GM19372 (cell line): ENCODE measurements around the gene FCGR3B.
"Not testable (repeated sequence)": the region's sequence is repeated elsewhere in the genome, so short reads cannot be mapped to it uniquely, and the experiment has no call there.

Experiments used
- ATAC-seq: cut with Tn5 transposase; IDR thresholded peaks from one replicate; pipeline ENCODE4 v1.9.1; 2021; ENCODE audit warnings: mild to moderate bottlenecking, low read depth, moderate library complexity; ENCODE audit not compliant: unreplicated experiment

The FCGR3B gene

DNA sequence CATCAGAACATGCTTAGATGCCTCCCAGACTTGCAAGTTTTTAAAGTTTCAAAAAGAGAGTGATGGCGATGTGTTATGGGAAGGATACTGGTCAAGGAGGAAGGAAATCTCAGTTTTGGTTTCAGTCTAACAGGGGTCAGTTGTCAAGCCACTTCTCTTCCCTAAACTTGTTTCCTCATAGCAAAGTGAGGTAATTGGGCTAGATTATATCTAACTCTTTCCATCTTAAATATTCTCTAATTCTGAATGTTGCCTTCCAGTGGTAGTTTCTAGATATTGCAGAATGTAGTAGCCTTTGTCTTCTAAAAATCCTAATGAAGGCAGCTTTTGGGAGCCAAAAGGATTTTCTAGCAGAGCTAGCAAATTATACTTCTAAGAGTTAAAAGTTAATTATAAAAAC is 11.7 kb upstream of the FCGR3B start:
- not testable (repeated sequence) for ATAC-seq

DNA sequence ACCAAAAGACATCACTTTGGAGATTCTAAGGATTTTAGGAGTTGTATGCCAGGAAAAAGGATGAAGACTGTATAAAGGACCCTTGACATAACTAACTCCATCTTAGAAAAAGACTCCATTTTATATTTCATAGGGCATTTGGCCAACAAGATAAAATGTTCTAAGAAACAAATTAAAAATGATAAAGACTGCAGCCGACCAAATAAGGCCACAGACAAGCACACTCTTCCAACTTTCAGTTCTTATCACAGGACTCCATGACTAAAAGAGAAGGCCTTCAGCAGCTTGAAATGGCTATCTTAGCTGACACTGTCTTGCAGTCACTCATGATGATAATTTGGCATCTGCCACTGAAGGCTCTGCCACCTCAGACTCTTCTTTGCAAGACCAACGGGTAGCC is 8.2 kb upstream of the FCGR3B start:
- ATAC-seq: not testable (repeated sequence)

DNA sequence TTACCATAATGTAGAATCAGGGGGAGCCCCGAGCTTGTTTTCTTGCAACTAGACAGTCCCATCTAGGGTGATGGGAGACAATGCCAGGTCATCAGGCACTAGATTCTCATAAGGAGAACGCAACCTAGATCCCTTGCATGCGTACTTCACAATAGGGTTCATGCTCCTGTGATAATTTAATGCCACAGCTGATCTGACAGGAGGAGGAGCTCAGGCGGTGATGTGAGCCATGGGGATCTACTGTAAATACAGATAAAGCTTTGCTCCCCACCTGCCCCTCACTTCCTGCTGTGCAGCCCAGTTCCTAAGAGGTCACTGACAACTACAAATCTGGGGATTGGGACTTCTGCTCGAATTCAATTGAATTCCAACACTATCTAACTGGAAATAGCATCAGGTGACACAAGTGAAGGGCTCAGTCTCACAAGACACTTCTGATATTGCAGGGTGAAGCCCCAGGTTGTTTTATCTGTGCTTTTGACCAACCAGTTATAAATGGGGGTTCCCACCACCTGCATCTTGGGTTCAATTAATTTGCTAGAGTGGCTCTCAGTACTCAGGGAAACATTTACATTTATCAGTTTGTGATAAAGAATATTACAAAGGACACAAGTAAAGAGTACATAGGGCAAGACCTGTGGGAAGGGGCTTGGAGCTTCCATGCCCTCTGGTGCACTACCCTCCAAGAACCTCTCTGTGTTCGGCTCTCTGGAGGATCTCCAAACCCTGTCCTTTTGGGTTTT is 7.4 kb upstream of the FCGR3B start:
- not testable (repeated sequence) for ATAC-seq

DNA sequence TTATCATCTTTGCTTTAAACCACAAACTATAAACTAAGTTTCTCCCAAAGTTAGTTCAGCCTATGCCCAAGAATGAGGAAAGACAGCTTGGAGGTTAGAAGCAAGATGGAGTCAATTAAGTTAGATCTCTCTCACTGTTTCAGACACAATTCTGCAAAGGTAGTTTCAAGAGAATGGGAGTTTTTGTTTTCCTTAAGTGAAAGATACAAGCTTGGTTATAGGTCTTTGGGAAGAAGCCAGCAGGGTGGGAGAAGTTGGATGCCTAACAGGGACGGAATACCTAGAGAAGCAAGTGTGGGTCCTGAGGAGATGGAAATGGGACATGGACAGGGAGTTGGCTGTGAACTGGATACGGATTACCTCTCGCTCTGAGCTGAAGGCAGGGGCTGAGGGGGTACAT is 6.0 kb upstream of the FCGR3B start:
- not testable (repeated sequence) for ATAC-seq

DNA sequence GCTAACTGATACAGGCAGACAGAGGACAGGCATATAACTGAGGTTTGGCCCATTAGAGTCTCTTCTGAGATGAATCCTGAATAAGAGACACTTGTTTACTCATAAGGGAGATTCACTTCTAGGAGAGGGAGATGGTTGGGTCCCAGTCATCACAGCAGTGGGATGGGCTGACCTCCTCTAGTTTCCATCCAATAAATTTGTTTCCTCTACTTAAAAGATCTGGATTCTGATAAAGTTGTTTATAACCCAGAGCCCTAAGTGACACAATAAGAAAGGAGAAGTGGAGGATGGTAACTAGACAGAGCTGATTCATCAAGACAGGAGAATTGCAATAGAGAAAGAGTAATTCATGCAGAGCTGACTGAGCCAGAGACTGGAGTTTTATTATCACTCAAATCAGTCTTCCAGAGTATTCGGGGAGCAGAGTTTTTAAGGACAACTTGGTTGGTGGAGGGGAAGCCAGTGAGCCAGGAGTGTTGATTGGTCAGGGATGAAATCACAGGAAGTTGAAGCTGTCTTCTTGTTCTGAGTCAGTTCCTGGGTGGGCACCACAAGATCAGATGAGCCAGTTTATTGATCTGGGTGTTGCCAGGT is 5.3 kb upstream of the FCGR3B start:
- ATAC-seq: not testable (repeated sequence)

DNA sequence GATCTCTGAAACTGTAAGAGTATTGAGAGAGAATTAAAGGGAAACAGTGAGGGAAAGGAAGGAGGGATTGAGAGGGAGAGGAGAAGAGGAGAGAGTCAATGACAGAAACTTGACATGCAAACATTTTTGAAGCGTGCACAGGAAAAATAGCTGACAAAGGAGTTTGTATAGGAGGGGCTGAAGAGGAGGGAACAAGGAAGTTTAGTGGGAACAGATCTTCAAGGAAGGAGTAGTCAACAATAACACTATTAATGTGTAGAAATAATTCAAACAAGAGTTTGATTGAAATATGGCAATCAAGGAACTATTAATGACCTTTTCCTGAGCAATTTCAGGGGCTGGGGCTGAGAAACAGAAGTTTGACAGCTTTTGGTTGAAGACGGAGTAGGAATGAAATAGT is 4.0 kb upstream of the FCGR3B start:
- not testable (repeated sequence) for ATAC-seq

DNA sequence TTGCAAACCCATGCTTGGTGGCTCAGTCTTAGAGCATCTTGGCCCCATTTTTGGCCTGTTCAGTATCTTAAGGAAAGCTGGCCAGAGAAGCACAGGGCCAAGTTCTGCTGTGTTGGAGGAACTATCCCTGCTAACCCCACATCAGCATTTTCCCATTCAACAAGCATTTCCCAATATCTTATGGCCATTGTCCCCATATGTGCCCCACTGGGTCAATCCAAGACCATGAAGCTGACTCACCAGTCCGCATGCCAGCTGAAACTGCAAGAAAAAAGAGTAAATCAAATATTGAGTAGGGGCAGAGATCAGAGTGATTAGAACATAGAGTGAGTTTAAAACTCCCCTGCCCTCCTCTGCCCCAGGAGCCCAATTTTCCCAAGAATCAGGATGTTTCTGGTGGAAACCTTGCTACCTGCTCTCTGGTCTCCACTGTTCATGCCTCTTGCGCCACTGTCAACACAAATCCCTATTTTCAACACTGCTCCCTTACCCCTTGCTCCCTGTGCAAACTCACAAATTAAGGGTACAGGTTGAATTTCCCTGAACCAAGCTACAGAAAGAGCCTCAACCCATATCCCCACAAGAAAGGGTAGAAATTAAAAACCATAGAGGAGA is 741 bp downstream of the FCGR3B start:
- ATAC-seq: not testable (repeated sequence)

DNA sequence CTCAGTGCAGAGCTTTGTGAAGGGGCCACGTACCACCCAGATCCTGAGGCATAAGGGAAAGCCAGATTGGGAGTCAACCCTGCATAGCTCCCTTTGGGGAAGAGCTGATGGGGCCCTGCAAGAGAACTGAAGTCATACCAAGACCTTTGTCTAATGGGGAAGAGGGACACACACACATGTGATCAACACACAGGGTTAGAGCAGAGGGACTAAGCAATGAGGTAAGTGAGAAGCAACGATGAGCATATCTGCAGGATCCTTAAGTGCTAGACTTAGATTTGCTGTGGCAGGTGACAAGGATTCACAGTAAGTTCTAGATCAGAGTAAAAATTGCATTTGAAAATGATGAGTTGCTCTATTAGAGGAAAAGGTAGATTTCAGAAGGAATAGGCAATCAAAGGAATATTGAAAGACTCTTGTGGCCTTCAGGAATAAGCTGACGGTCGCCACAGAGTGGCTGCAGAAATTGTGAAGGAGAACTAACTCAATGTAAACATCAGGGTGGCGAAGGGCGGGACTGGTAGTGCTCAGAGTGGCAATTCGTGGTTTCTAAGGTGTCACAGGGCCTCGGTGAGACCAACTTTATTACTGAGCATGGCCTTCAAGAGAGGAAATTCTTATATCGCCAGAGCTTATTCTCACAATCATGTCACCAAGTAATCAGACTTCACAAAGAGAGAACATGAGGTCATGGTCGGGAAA is 4.4 kb downstream of the FCGR3B start:
- not testable (repeated sequence) for ATAC-seq

DNA sequence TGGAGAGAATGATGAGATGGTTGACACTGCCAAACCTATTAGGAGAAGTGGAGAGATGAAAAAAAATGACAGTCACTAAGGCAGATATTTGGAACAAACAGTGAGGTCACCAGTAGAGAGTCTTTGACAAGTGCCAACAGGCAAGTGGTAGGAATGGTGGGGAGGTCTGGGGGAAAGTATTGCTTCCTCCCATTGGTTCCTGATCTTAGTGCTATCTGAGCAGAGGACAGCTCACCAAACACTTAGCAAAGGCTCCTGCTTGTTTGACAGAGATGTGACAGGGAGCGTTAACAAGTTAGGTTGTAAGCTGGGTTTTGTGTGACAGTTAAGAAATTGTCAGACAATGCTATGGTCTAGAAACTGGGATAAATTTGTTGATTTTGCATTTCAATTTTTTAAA is 6.4 kb downstream of the FCGR3B start:
- ATAC-seq: not testable (repeated sequence)

DNA sequence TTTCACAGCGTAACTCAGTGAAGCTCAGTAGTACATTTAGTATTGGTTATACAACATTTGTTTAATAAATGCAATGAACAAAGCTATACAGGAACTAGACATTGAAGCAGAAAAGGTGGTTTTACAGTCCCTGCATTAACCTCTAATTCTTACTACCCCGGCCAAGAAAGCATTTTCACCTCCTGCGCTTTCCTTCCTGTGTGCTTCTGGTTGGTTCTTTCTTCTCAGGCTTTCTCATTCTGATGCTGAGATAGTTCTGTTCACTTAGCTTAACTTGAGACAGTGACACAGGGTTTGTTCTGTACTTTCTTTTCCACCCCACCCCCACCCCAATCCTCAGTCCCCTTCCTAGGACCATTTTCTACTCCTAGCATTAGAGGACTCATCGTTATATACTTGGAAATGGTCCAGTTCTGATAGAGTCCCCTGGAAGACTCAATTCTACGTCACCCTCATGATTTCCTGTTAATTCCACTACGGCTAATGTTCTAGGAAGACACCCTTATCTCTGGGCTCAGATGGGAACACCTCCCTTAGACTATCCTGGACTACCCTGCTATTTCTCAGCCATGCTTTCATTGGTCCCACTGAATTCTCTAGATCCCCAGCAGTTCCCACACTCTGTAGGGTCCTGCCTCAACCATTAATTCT is 7.5 kb downstream of the FCGR3B start:
- ATAC-seq: not testable (repeated sequence)

DNA sequence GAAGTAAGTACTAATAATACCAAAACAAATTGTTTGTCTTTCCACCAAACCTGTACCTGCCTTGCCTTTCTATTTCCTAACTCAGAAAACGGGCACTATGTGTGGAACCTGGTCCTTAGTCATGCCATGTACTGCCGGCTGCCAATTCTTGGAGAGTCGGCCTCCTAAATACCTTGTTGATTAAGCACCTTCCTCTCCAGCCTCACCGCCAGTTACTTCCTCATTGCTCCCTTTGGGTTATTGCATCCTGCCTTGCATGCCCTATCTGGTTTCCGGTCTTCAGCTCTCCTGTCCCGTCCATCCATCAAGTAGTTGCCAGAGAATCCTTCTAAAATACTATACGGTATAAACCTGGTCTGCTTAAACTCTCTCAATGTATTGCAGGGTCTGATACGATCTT is 8.9 kb downstream of the FCGR3B start:
- ATAC-seq: not testable (repeated sequence)

DNA sequence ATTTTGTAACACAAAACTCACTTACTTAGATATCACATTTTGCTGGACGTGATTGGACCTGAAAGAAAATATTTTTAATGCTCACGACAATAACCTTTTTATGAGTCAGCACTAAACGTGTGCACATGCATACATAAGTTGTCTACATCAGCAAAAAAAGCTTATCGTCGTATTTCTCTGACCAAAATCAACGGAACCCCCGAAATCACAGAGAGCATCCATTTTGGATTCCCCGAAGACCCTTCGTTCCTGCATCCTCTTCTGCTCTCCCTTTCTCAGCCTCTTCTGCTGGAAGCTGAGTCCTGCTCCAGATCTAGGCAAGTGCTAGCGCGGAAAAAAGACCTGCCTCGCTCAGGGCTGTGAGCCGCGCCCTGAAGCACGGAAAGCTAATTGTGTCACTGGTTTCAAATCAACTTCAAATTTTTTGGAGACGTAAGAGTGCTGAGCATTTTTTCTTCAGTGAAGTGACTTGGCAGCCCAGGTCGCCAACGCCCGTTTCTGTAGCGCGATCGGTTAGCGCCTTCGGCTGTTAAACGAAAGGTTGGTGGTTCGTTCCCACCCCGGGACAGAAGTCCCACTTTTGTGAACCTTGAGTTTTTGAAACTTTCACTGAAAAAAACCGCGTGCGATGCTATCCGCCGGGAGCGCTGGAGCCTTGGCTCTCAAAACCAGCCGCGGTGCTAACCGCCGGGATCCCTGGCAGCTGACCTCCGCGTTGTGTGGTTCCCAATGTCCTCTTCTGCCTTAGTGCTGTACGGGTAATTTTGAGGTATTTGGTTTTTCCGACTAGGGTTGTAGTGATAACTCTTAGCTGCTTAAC is 9.6 kb downstream of the FCGR3B start:
- ATAC-seq: not testable (repeated sequence)

DNA sequence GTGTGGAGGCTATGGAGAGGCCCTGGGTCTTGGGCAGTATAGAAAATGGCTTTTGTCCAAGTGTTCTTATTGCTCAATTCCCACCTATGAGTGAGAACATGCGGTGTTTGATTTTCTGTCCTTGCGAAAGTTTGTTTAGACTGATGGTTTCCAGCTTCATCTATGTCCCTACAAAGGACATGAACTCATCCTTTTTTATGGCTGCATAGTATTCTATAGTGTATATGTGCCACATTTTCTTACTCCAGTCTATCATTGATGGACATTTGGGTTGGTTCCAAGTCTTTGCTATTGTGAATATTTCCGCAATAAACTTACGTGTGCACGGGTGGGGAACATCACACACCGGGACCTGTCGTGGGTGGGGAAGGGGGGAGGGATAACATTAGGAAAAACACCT is 10.6 kb downstream of the FCGR3B start:
- ATAC-seq: not testable (repeated sequence)

DNA sequence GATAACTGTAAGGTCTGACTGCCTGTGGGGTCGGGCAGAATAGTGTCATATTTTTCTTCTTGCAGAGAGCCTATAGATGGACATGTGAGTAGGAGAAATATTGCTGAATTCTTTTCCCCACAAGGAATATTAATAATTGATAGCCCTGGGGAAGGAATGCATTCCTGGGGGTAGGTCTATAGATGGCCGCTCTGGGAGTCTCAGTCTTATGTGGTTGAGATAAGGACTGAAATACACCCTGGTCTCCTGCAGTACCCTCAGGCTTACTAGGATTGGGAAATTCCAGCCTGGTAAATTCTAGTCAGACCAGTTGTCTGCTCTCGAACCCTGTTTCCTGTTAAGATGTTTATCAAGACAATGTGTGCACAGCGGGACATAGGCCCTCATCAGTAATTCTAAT is 12.5 kb downstream of the FCGR3B start:
- ATAC-seq: not testable (repeated sequence)

DNA sequence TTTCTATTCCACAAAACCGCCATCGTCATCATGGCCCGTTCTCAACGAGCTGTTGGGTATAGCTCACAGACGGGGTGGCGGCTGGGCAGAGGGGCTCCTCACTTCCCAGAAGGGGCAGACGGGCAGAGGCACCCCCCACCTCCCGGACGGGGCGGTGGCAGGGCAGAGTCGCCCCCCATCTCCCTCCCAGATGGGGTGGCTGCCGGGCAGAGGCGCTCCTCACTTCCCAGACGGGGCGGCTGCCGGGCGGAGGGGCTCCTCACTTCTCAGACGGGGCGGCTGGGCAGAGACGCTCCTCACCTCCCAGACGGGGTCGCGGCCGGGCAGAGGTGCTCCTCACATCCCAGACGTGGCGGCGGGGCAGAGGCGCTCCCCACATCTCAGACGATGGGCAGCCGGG is 14.6 kb downstream of the FCGR3B start:
- ATAC-seq: not testable (repeated sequence)

DNA sequence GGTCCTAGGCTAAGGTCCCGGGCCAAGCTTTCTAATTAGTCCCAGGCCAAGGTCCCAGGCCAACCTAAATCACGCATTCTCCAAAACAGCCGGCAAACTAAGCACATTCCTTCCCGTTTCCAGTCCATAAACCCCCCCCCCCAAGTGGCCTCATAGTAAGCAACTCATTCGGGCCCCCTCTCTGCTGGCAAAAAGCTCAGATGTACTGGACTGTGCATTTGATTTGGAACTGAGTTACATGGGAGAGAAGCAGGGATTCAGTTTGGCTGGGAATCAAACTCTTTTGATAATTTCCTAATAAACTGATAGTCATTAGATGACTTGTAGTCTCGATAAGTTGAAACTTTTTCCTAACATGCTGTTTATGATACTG is 17.8 kb downstream of the FCGR3B start:
- ATAC-seq: not testable (repeated sequence)

DNA sequence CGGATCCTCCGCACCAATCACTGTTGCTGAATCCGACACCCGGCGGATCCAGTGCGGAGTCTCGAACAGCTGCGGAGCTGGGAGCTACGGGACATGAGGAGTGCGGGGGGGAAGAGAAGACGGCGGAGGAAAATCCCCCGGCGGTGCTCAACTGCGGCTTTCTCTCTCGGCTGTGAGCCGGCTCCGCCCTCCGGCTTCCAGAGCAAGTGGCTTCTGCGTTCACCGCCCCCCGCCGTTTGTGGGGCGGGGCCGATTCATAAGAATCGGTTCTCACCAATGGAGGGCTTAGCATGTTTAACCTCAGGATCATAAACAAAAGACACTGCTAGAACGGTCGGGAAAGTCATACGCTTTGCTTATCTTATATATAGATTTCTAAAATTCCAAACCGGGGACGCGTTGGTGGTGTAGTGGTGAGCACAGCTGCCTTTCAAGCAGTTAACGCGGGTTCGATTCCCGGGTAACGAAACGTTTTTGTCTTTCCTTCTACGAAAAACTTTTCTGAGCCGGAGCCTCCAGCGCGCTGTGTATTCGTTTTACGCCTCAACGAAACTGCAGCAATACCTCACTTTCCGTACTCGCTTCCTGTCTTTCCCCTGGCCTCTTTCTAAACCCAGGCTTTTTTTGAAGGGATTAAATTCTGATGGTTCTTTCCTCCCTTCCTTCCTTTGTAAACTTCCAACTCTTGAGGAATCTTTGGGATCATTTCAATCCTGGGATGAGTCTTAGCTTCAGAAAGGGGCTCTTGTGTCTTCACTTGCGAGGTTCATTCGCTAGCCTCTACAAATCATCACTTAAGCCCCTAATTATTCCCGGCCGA is 18.4 kb downstream of the FCGR3B start:
- peak; percentile 86 for ATAC-seq

DNA sequence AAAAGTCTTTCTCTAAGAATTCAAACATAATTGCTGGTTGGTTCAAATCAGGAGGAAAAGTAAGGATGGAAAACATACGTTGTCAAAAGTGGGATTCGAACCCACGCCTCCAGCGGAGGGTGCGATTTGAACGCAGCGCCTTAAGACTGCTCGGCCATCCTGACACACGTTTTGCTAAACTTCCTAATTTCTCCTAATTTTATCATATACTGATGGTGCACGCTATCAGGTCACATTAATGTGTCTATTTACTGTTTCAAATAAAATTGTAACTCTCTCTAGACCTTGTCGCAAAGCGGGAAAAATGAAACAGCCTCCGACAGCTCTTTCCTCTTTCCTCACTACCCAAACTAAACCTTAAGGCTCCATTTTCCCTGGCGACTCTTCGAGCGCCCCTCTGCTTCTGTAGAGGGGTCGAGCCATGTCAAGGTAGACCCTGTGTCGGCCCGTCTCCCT is 19.1 kb downstream of the FCGR3B start:
- ATAC-seq: not testable (repeated sequence)

DNA sequence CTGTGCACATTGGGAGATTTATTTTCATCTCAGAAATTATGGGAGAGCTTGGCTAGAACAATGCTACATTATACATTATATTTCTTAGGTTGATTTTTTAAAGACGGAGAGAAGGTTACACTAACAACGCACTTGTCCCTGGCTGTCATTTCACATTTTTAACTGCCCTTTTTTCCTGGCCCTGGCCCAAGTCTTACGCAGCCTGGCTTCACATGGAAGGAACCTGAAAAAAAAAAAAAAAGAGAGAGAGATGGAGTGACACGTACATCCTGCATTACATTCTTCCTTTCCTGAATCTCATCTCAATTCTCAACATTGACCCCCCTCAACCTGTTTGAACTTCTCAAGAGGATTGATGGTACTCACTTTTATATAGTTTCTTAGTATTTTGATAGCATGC is 20.8 kb downstream of the FCGR3B start:
- ATAC-seq: not testable (repeated sequence)
